ENCODE measurements around the gene LOXL4. TPM values are rescaled to one million over a fixed set of nuclear protein-coding genes. Genes with fewer than 3 reads are reported as not detected.

The LOXL4 gene
- total RNA-seq, 4 donors from 2014 or later: 8.1 to 16.9 (median 15.1) TPM

DNA sequence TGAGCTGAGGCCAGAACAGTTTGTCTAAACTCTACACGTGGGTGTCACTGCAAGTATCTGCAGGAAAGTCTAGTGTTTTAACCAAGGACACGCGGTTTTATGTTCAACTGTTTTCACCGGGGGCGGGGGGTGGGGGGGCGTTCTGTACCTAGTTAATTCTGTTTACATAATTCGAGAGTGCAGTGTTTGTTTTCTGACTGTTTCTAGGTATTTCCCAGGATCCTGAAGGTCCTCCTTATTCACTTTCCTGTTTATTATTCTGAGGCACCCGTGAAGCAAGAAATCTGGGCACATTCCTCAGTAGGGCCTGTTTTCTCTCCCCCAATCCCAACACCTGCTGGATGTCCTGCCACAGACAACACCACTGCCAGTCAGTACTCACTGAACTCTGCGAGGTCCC is 7.6 kb downstream of the LOXL4 start:
- no peaks in the 10 kb centered on the region for H3K36me3 ChIP-seq

DNA sequence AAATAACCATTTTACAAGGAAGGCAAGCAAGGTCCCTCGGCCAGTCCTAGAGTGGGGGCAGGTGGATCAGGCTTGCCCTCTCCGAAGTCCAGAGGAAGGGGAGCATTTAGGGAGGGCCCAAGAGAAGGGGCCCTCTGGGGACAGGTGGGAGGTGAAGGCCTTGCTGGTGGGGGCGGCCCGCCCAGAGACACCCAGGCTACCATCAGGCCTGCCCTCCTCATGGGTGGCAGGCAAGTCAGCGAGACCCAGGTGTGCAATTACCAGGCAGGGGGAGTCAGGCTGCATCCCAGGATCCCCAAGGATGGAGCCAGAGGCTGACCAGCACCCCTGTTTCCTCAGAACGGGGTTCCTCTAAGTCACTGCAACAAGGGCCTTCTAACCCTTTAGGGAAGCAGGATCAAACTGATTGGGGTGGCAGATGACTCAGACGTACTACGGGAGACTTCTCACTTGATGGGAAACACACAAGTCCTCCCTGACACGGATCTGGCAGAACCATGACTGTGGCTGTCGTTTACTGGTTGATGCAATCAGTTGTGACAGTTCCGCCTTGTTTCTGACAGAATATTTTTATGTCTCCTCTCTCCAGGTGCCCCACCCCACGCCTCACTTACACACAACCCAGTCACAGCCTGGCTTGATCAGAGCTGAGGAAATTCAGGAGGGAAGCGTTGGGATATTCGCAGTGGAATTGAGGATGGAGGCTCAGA is 8.2 kb downstream of the LOXL4 start:
- Histone ChIP-seq H3K9me3 (no peaks in the 10 kb centered on the region), H3K27ac (no peak overlapping the region), H3K4me3 (no peak overlapping the region), H3K36me3 (no peaks in the 10 kb centered on the region), H3K4me1 (no peaks in the 10 kb centered on the region), H3K27me3 (no peaks in the 10 kb centered on the region)
- no peak for TF ChIP-seq POLR2A (IDR thresholded peaks at IDR 0.05)
- TF ChIP-seq, protein P1, sequence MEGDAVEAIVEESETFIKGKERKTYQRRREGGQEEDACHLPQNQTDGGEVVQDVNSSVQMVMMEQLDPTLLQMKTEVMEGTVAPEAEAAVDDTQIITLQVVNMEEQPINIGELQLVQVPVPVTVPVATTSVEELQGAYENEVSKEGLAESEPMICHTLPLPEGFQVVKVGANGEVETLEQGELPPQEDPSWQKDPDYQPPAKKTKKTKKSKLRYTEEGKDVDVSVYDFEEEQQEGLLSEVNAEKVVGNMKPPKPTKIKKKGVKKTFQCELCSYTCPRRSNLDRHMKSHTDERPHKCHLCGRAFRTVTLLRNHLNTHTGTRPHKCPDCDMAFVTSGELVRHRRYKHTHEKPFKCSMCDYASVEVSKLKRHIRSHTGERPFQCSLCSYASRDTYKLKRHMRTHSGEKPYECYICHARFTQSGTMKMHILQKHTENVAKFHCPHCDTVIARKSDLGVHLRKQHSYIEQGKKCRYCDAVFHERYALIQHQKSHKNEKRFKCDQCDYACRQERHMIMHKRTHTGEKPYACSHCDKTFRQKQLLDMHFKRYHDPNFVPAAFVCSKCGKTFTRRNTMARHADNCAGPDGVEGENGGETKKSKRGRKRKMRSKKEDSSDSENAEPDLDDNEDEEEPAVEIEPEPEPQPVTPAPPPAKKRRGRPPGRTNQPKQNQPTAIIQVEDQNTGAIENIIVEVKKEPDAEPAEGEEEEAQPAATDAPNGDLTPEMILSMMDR (IDR thresholded peaks at IDR 0.05): no peak
- no peak for DNase-seq
- intact Hi-C loops (cut with DNase I; ENCODE audit: low total_unique reads): no loop called here

More for the DNA sequence above, 7.6 kb downstream of the LOXL4 start:
- no peak for DNase-seq
- Histone ChIP-seq H3K27ac (peak overlapping the region in 1 of 2 donors; percentile 23), H3K4me3 (no peak overlapping the region), H3K4me1 (no peaks in the 10 kb centered on the region), H3K27me3 (no peaks in the 10 kb centered on the region), H3K9me3 (no peaks in the 10 kb centered on the region)
- TF ChIP-seq, protein P1 (IDR thresholded peaks at IDR 0.05): no peak
- no peak for TF ChIP-seq POLR2A (IDR thresholded peaks at IDR 0.05)
- intact Hi-C loops (cut with DNase I; ENCODE audit: low total_unique reads): no loop called here

DNA sequence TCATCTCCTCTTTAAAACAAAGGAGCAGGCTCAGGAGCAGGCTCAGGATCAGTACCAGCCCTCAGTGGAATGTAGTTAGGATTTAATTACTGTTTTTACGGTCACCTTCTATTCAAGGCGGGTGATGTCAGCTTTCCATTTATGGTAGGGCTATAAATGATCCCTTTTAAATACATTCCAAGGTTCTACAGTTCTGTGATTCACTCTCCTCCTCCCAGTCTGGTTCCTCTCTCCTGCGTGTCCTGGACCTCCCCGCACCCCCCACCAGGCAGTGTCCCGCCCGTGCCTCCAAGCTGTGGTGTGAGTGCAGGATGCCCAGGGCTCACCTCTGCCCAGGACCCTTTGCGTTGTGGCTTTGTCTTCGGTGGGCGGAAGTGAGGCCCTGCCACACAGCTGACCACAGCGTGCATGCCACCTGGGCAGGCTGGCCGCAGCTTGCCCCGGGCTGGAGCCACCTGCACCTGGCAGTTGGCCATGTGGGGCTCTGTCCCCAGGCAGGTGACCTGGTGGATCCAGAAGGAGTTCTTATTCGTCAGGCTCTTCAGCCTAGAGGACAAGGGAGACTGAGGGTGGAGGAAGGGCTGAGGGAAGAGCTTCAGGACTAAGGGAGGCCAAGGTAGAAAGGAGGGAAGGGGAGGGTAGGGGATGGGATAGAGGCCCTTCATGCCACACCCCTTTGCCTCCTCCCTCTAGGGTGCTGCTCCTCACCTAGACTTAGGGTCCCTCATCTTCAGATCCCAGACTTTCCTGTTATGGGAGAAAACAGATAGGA is 9.1 kb downstream of the LOXL4 start:
- intact Hi-C loops (cut with DNase I; ENCODE audit: low total_unique reads): no loop called here
- TF ChIP-seq, protein P1 (IDR thresholded peaks at IDR 0.05): no peak
- TF ChIP-seq POLR2A (IDR thresholded peaks at IDR 0.05): no peak
- no peak for DNase-seq
- Histone ChIP-seq H3K36me3 (no peaks in the 10 kb centered on the region), H3K27ac (no peak overlapping the region), H3K27me3 (no peaks in the 10 kb centered on the region), H3K4me3 (no peak overlapping the region), H3K9me3 (no peaks in the 10 kb centered on the region), H3K4me1 (no peaks in the 10 kb centered on the region)

DNA sequence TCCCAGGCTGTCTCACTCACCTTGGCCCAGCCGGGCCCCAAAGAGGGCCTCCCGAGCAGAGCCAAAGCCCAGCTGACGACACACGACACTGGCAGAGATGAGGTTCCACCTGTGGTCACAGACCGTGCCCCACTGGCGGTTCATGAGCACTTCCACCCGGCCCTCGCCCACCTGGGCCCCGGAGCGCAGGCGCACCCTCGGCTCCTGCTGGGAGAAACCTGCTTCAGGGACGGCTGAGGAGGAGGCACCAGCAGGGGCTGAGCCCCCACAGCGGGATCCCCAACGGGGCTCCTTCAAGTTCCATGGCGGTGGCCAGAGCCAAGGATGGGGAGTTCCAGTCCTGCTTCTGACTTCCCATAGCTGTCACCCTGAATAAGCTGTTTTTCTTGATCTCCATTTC is 10.0 kb downstream of the LOXL4 start:
- no peak for DNase-seq
- H3K4me1 ChIP-seq: no peaks in the 10 kb centered on the region
- no peaks in the 10 kb centered on the region for H3K9me3 ChIP-seq
- TF ChIP-seq, protein P1 (IDR thresholded peaks at IDR 0.05): no peak
- no peak for TF ChIP-seq POLR2A (IDR thresholded peaks at IDR 0.05)
- no peaks in the 10 kb centered on the region for H3K36me3 ChIP-seq
- intact Hi-C loops (cut with DNase I; ENCODE audit: low total_unique reads): no loop called here
- H3K4me3 ChIP-seq: no peak overlapping the region
- no peaks in the 10 kb centered on the region for H3K27me3 ChIP-seq
- no peak overlapping the region for H3K27ac ChIP-seq

DNA sequence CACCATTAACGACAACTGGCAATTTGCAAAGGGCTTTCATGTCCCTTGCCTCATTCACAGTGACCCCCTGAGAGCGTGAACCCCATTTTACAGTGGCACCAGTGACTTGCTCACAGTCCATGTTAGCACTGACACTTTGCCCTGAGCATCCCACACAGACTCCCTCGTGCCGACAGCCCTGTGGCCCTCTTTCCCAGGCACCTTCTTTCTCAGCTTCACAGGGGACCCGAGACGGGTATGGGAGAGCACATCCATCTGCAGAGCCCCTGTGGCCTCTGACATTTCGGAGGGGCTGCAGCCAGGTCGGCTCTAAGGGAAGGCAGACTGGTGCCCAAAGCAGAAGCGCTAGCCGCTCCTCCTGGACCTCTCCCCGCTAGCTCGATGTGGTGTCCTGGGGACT is 10.8 kb downstream of the LOXL4 start:
- Histone ChIP-seq H3K4me3 (no peak overlapping the region), H3K27me3 (no peaks in the 10 kb centered on the region), H3K9me3 (no peaks in the 10 kb centered on the region), H3K36me3 (no peaks in the 10 kb centered on the region), H3K27ac (no peak overlapping the region), H3K4me1 (no peaks in the 10 kb centered on the region)
- DNase-seq: no peak
- TF ChIP-seq, protein P1 (IDR thresholded peaks at IDR 0.05): no peak
- TF ChIP-seq POLR2A (IDR thresholded peaks at IDR 0.05): no peak
- intact Hi-C loops (cut with DNase I; ENCODE audit: low total_unique reads): no loop called here

All from uterus (tissue), 4 donors.